Measurements from ENCODE around the gene CLIP4.

DNA sequence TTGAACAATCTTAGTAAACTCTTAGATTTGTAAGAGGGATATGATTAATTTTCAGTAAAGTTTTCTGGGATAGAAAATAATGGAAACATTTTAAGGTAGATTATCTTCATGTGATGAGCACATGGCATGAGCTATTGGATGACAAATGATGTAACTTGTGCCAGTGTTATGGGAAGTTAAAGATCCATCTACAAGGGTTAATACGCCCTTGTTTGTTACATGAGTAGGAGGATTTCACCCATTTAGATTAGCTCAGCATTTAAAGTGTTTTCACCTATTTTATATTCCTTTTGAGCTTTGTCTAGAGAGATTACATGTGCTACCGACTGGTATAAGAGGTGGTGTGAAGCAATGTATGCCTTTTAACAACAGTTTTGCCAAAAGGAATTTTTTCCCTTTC lies 5.6 kb downstream of the CLIP4 start:
- TF ChIP-seq, protein P1, sequence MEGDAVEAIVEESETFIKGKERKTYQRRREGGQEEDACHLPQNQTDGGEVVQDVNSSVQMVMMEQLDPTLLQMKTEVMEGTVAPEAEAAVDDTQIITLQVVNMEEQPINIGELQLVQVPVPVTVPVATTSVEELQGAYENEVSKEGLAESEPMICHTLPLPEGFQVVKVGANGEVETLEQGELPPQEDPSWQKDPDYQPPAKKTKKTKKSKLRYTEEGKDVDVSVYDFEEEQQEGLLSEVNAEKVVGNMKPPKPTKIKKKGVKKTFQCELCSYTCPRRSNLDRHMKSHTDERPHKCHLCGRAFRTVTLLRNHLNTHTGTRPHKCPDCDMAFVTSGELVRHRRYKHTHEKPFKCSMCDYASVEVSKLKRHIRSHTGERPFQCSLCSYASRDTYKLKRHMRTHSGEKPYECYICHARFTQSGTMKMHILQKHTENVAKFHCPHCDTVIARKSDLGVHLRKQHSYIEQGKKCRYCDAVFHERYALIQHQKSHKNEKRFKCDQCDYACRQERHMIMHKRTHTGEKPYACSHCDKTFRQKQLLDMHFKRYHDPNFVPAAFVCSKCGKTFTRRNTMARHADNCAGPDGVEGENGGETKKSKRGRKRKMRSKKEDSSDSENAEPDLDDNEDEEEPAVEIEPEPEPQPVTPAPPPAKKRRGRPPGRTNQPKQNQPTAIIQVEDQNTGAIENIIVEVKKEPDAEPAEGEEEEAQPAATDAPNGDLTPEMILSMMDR (conservative IDR thresholded peaks at IDR 0.05; ENCODE audit: low read length) = no peak
- no peak for TF ChIP-seq EZH2phosphoT487 (IDR thresholded peaks at IDR 0.05; ENCODE audit: borderline replicate concordance, low read depth, low read length)

Measured in OCI-LY7 (cell line).